Measurements from ENCODE around the gene ZNF253.
"Not testable (repeated sequence)": the region's sequence is repeated elsewhere in the genome, so short reads cannot be mapped to it uniquely, and the experiment has no call there.

ZNF253 gene

GRCh38 chr19:19865750-19866610, at the start of gene ZNF253:
Gene ZNF253 (plus strand): TSS chr19:19865882. CDS start chr19:19865997, 115 bp downstream.
- H3K4me3 ChIP-seq (ENCODE audit: low read length in 2 of 2) = peak within 1 kb of the TSS; percentile 97 to 98
- peaks cover 0 to 3% of the 10 kb centered on the region in 2 donors for H3K4me1 ChIP-seq (ENCODE audit: control insufficient read depth in 2 of 2, insufficient read depth in 2 of 2, low read length in 2 of 2)
- peaks cover 1 to 4% of the 10 kb centered on the region in 2 donors for H3K9me3 ChIP-seq (ENCODE audit: control insufficient read depth in 2 of 2, low read length in 2 of 2)
- peak within 1 kb of the TSS; percentile 96 to 98 for H3K27ac ChIP-seq (ENCODE audit: low read depth in 2 of 2, low read length in 2 of 2)
- no peaks in the 10 kb centered on the region for H3K27me3 ChIP-seq (ENCODE audit: control insufficient read depth in 2 of 2, insufficient read depth in 2 of 2, low read length in 2 of 2)
- no peaks in the 10 kb centered on the region for H3K36me3 ChIP-seq (ENCODE audit: control insufficient read depth in 2 of 2, insufficient read depth in 2 of 2, low read length in 2 of 2)
- H3K9ac ChIP-seq (ENCODE audit: low read depth in 1 of 2, low read length in 2 of 2) = peak within 1 kb of the TSS; percentile 81 to 99

- Histone ChIP-seq H3K9ac (ENCODE audit: low read depth in 1 of 2, low read length in 2 of 2) (no peak overlapping the region), H3K27ac (ENCODE audit: low read depth in 2 of 2, low read length in 2 of 2) (no peak overlapping the region), H3K36me3 (ENCODE audit: control insufficient read depth in 2 of 2, insufficient read depth in 2 of 2, low read length in 2 of 2) (peaks cover 10 to 19% of the 10 kb centered on the region in 2 donors), H3K4me3 (ENCODE audit: low read length in 2 of 2) (no peak overlapping the region), H3K4me1 (ENCODE audit: control insufficient read depth in 2 of 2, insufficient read depth in 2 of 2, low read length in 2 of 2) (no peaks in the 10 kb centered on the region), H3K27me3 (ENCODE audit: control insufficient read depth in 2 of 2, insufficient read depth in 2 of 2, low read length in 2 of 2) (no peaks in the 10 kb centered on the region), H3K9me3 (ENCODE audit: control insufficient read depth in 2 of 2, low read length in 2 of 2) (peaks cover 7 to 13% of the 10 kb centered on the region in 2 donors)
These were observed 49.0 kb upstream of the ZNF253 start for GRCh38 chr19:19816679-19817078.

- H3K9me3 ChIP-seq (ENCODE audit: control insufficient read depth in 2 of 2, low read length in 2 of 2) = peaks cover 7 to 12% of the 10 kb centered on the region in 2 donors
- no peak overlapping the region for H3K4me3 ChIP-seq (ENCODE audit: low read length in 2 of 2)
- peaks cover 10 to 16% of the 10 kb centered on the region in 2 donors for H3K36me3 ChIP-seq (ENCODE audit: control insufficient read depth in 2 of 2, insufficient read depth in 2 of 2, low read length in 2 of 2)
- peaks cover 0 to 2% of the 10 kb centered on the region in 2 donors for H3K4me1 ChIP-seq (ENCODE audit: control insufficient read depth in 2 of 2, insufficient read depth in 2 of 2, low read length in 2 of 2)
- no peak overlapping the region for H3K27ac ChIP-seq (ENCODE audit: low read depth in 2 of 2, low read length in 2 of 2)
- H3K9ac ChIP-seq (ENCODE audit: low read depth in 1 of 2, low read length in 2 of 2) = no peak overlapping the region
- H3K27me3 ChIP-seq (ENCODE audit: control insufficient read depth in 2 of 2, insufficient read depth in 2 of 2, low read length in 2 of 2) = no peaks in the 10 kb centered on the region
These were observed 48.3 kb upstream of the ZNF253 start for GRCh38 chr19:19817357-19817756.

- H3K4me3 ChIP-seq (ENCODE audit: low read length in 2 of 2) = peak overlapping the region; percentile 95 to 98
- peak overlapping the region; percentile 95 to 96 for H3K9ac ChIP-seq (ENCODE audit: low read depth in 1 of 2, low read length in 2 of 2)
- H3K36me3 ChIP-seq (ENCODE audit: control insufficient read depth in 2 of 2, insufficient read depth in 2 of 2, low read length in 2 of 2) = peaks cover 3% of the 10 kb centered on the region in 2 donors
- H3K27ac ChIP-seq (ENCODE audit: low read depth in 2 of 2, low read length in 2 of 2) = peak overlapping the region; percentile 98 to 99
- H3K4me1 ChIP-seq (ENCODE audit: control insufficient read depth in 2 of 2, insufficient read depth in 2 of 2, low read length in 2 of 2) = peaks cover 0 to 2% of the 10 kb centered on the region in 2 donors
- peaks cover 2 to 3% of the 10 kb centered on the region in 2 donors for H3K9me3 ChIP-seq (ENCODE audit: control insufficient read depth in 2 of 2, low read length in 2 of 2)
- no peaks in the 10 kb centered on the region for H3K27me3 ChIP-seq (ENCODE audit: control insufficient read depth in 2 of 2, insufficient read depth in 2 of 2, low read length in 2 of 2)
These were observed 44.8 kb upstream of the ZNF253 start for GRCh38 chr19:19820774-19821320.

GRCh38 chr19:19821366-19821951, 44.2 kb upstream of the ZNF253 start, which contains the start of gene ZNF506:
Gene ZNF506 (minus strand): TSS chr19:19821750. CDS start chr19:19821603, 147 bp downstream.
- Histone ChIP-seq H3K4me3 (ENCODE audit: low read length in 2 of 2) (peak within 1 kb of the TSS; percentile 95 to 98), H3K9ac (ENCODE audit: low read depth in 1 of 2, low read length in 2 of 2) (peak within 1 kb of the TSS; percentile 95 to 96), H3K27me3 (ENCODE audit: control insufficient read depth in 2 of 2, insufficient read depth in 2 of 2, low read length in 2 of 2) (no peaks in the 10 kb centered on the region), H3K36me3 (ENCODE audit: control insufficient read depth in 2 of 2, insufficient read depth in 2 of 2, low read length in 2 of 2) (peaks cover 3% of the 10 kb centered on the region in 2 donors), H3K4me1 (ENCODE audit: control insufficient read depth in 2 of 2, insufficient read depth in 2 of 2, low read length in 2 of 2) (peaks cover 0 to 2% of the 10 kb centered on the region in 2 donors), H3K9me3 (ENCODE audit: control insufficient read depth in 2 of 2, low read length in 2 of 2) (peaks cover 2 to 3% of the 10 kb centered on the region in 2 donors), H3K27ac (ENCODE audit: low read depth in 2 of 2, low read length in 2 of 2) (peak within 1 kb of the TSS; percentile 98 to 99)

- H3K27ac ChIP-seq (ENCODE audit: low read depth in 2 of 2, low read length in 2 of 2) = peak overlapping the region; percentile 31 to 43
- H3K27me3 ChIP-seq (ENCODE audit: control insufficient read depth in 2 of 2, insufficient read depth in 2 of 2, low read length in 2 of 2); H3K36me3 ChIP-seq (ENCODE audit: control insufficient read depth in 2 of 2, insufficient read depth in 2 of 2, low read length in 2 of 2); H3K9me3 ChIP-seq (ENCODE audit: control insufficient read depth in 2 of 2, low read length in 2 of 2); H3K4me1 ChIP-seq (ENCODE audit: control insufficient read depth in 2 of 2, insufficient read depth in 2 of 2, low read length in 2 of 2): not testable (repeated sequence)
- H3K9ac ChIP-seq (ENCODE audit: low read depth in 1 of 2, low read length in 2 of 2) = peak overlapping the region; percentile 9 to 96
- peak overlapping the region; percentile 95 to 98 for H3K4me3 ChIP-seq (ENCODE audit: low read length in 2 of 2)
These were observed 43.7 kb upstream of the ZNF253 start for GRCh38 chr19:19821976-19822375.

GRCh38 chr19:19823916-19824315, 41.8 kb upstream of the ZNF253 start:
- peaks cover 0 to 2% of the 10 kb centered on the region in 2 donors for H3K4me1 ChIP-seq (ENCODE audit: control insufficient read depth in 2 of 2, insufficient read depth in 2 of 2, low read length in 2 of 2)
- H3K36me3 ChIP-seq (ENCODE audit: control insufficient read depth in 2 of 2, insufficient read depth in 2 of 2, low read length in 2 of 2) = peaks cover 0 to 3% of the 10 kb centered on the region in 2 donors
- no peaks in the 10 kb centered on the region for H3K27me3 ChIP-seq (ENCODE audit: control insufficient read depth in 2 of 2, insufficient read depth in 2 of 2, low read length in 2 of 2)
- no peak overlapping the region for H3K4me3 ChIP-seq (ENCODE audit: low read length in 2 of 2)
- no peak overlapping the region for H3K27ac ChIP-seq (ENCODE audit: low read depth in 2 of 2, low read length in 2 of 2)
- peaks cover 0 to 2% of the 10 kb centered on the region in 2 donors for H3K9me3 ChIP-seq (ENCODE audit: control insufficient read depth in 2 of 2, low read length in 2 of 2)
- no peak overlapping the region for H3K9ac ChIP-seq (ENCODE audit: low read depth in 1 of 2, low read length in 2 of 2)

- Histone ChIP-seq H3K9ac (ENCODE audit: low read depth in 1 of 2, low read length in 2 of 2) (no peak overlapping the region), H3K4me1 (ENCODE audit: control insufficient read depth in 2 of 2, insufficient read depth in 2 of 2, low read length in 2 of 2) (peaks cover 0 to 2% of the 10 kb centered on the region in 2 donors), H3K36me3 (ENCODE audit: control insufficient read depth in 2 of 2, insufficient read depth in 2 of 2, low read length in 2 of 2) (no peaks in the 10 kb centered on the region), H3K27me3 (ENCODE audit: control insufficient read depth in 2 of 2, insufficient read depth in 2 of 2, low read length in 2 of 2) (no peaks in the 10 kb centered on the region), H3K27ac (ENCODE audit: low read depth in 2 of 2, low read length in 2 of 2) (no peak overlapping the region), H3K4me3 (ENCODE audit: low read length in 2 of 2) (no peak overlapping the region), H3K9me3 (ENCODE audit: control insufficient read depth in 2 of 2, low read length in 2 of 2) (peaks cover 10 to 12% of the 10 kb centered on the region in 2 donors)
These were observed 38.8 kb upstream of the ZNF253 start for GRCh38 chr19:19826875-19827274.

GRCh38 chr19:19835560-19836038, 30.1 kb upstream of the ZNF253 start:
- H3K4me3 ChIP-seq (ENCODE audit: low read length in 2 of 2) = no peak overlapping the region
- no peak overlapping the region for H3K27ac ChIP-seq (ENCODE audit: low read depth in 2 of 2, low read length in 2 of 2)
- peaks cover 16 to 17% of the 10 kb centered on the region in 2 donors for H3K9me3 ChIP-seq (ENCODE audit: control insufficient read depth in 2 of 2, low read length in 2 of 2)

GRCh38 chr19:19847781-19848180, 17.9 kb upstream of the ZNF253 start:
- H3K27ac ChIP-seq (ENCODE audit: low read depth in 2 of 2, low read length in 2 of 2) = no peak overlapping the region
- no peaks in the 10 kb centered on the region for H3K36me3 ChIP-seq (ENCODE audit: control insufficient read depth in 2 of 2, insufficient read depth in 2 of 2, low read length in 2 of 2)
- no peaks in the 10 kb centered on the region for H3K4me1 ChIP-seq (ENCODE audit: control insufficient read depth in 2 of 2, insufficient read depth in 2 of 2, low read length in 2 of 2)
- no peaks in the 10 kb centered on the region for H3K27me3 ChIP-seq (ENCODE audit: control insufficient read depth in 2 of 2, insufficient read depth in 2 of 2, low read length in 2 of 2)
- peaks cover 0 to 4% of the 10 kb centered on the region in 2 donors for H3K9me3 ChIP-seq (ENCODE audit: control insufficient read depth in 2 of 2, low read length in 2 of 2)
- H3K9ac ChIP-seq (ENCODE audit: low read depth in 1 of 2, low read length in 2 of 2) = no peak overlapping the region
- no peak overlapping the region for H3K4me3 ChIP-seq (ENCODE audit: low read length in 2 of 2)

More at GRCh38 chr19:19835560-19836038, 30.1 kb upstream of the ZNF253 start:
- Histone ChIP-seq H3K36me3 (ENCODE audit: control insufficient read depth in 2 of 2, insufficient read depth in 2 of 2, low read length in 2 of 2) (no peaks in the 10 kb centered on the region), H3K4me1 (ENCODE audit: control insufficient read depth in 2 of 2, insufficient read depth in 2 of 2, low read length in 2 of 2) (no peaks in the 10 kb centered on the region), H3K9ac (ENCODE audit: low read depth in 1 of 2, low read length in 2 of 2) (no peak overlapping the region), H3K27me3 (ENCODE audit: control insufficient read depth in 2 of 2, insufficient read depth in 2 of 2, low read length in 2 of 2) (no peaks in the 10 kb centered on the region)
